SK-MEL-5 (cell line): Measurements from ENCODE around the gene LILRB5. TPM values are rescaled to one million over a fixed set of nuclear protein-coding genes. Genes with fewer than 3 reads are reported as not detected.
"Not testable (repeated sequence)": the region's sequence is repeated elsewhere in the genome, so short reads cannot be mapped to it uniquely, and the experiment has no call there.

Experiments used
- DNase-seq: peaks from one replicate; pipeline ENCODE4 v3.0.0-alpha.2; 2016; ENCODE audit warnings: low read depth, low spot score
- in situ Hi-C: cut with HindIII; loops from 2 replicates; pipeline ENCODE4 v1.10.0; 2016; ENCODE audit warnings: low sequenced_read_pairs, high pct_unique_total_duplicates, low pct_unique_long_range_greater_than_20kb
- small RNA-seq, 2 experiments: library from RNA; depleted of rRNA; stranded (forward); fragments of <200 nt; gene quantifications; one replicate each; pipeline ENCODE3, GENCODE V24; 2014
- total RNA-seq: library from RNA; depleted of rRNA; stranded (reverse); fragments of >200 nt; shearing (Covaris generic); gene quantifications from 2 replicates; pipeline ENCODE4 v1.2.3, GENCODE V29; 2014; rRNA removed

LILRB5 gene
- total RNA-seq, 1 experiment from 2014 or later: not detected

- in situ Hi-C loops: no loop called here
- peak; percentile 33 for DNase-seq
These were observed 48.9 kb downstream of the LILRB5 start for GRCh38 chr19:54207983-54208783.

GRCh38 chr19:54207676-54207982 lies 49.4 kb downstream of the LILRB5 start:
- in situ Hi-C loops: no loop called here
- DNase-seq: no peak

GRCh38 chr19:54207193-54207592 lies 49.9 kb downstream of the LILRB5 start:
- DNase-seq, in situ Hi-C loops: not testable (repeated sequence)

GRCh38 chr19:54206831-54207177 lies 50.3 kb downstream of the LILRB5 start:
- in situ Hi-C loops: no loop called here
- DNase-seq: no peak

- in situ Hi-C loops: no loop called here
- DNase-seq: no peak
These were observed 50.8 kb downstream of the LILRB5 start for GRCh38 chr19:54206030-54206830.

GRCh38 chr19:54204767-54205468 lies 52.2 kb downstream of the LILRB5 start:
- DNase-seq: no peak
- in situ Hi-C loops: no loop called here

GRCh38 chr19:54203151-54203611 lies 53.9 kb downstream of the LILRB5 start:
- DNase-seq: no peak
- in situ Hi-C loops: no loop called here

GRCh38 chr19:54201980-54202379 lies 55.1 kb downstream of the LILRB5 start:
- in situ Hi-C loops: no loop called here
- DNase-seq: no peak

- in situ Hi-C loops: no loop called here
These were observed 55.8 kb downstream of the LILRB5 start for GRCh38 chr19:54201172-54201701.

More at GRCh38 chr19:54201172-54201701, 55.8 kb downstream of the LILRB5 start:
- DNase-seq: no peak

Small RNA genes lying within 50 kb of the gene (small RNA-seq; reads per million reads assigned to genes)
- gene AC245884.12: 0 reads per million in 2 experiments
- gene MIR4752: 0 reads per million in 2 experiments
- 0 reads per million in 2 experiments for gene RNU6-1307P

Other genes starting within 250 kb of the LILRB5 start
- gene VSTM1, start 193.4 kb downstream of the LILRB5 start, total RNA-seq: not detected in 2 replicates
- not detected in 2 replicates for gene TARM1, start 175.9 kb downstream of the LILRB5 start, total RNA-seq
- gene OSCAR, start 156.5 kb downstream of the LILRB5 start, total RNA-seq: not detected in 2 replicates
- gene NDUFA3, start 154.4 kb downstream of the LILRB5 start, total RNA-seq: 43.1 and 48.5 TPM in 2 replicates
- 33.4 and 39.5 TPM in 2 replicates for gene TFPT, start 141.6 kb downstream of the LILRB5 start, total RNA-seq
- gene PRPF31, start 141.5 kb downstream of the LILRB5 start, total RNA-seq: 49.4 and 62.4 TPM in 2 replicates
- gene CNOT3, start 119.5 kb downstream of the LILRB5 start, total RNA-seq: 5.4 and 7.7 TPM in 2 replicates
- 10.6 and 10.8 TPM in 2 replicates for gene LENG1, start 97.6 kb downstream of the LILRB5 start, total RNA-seq
- not detected in 2 replicates for gene TMC4, start 84.1 kb downstream of the LILRB5 start, total RNA-seq
- gene MBOAT7, start 67.7 kb downstream of the LILRB5 start, total RNA-seq: 32.8 and 33.6 TPM in 2 replicates
- gene TSEN34, start 66.0 kb downstream of the LILRB5 start, total RNA-seq: 46.1 and 49.0 TPM in 2 replicates
- gene RPS9, start 56.4 kb downstream of the LILRB5 start, total RNA-seq: 2,354 and 2,678 TPM in 2 replicates
- gene LILRB3, start 34.3 kb downstream of the LILRB5 start, total RNA-seq: 1.1 TPM in 1 of 2 replicates, not detected in the other
- gene LILRA6, start 14.5 kb downstream of the LILRB5 start, total RNA-seq: 0.16 TPM in 1 of 2 replicates, not detected in the other
- gene LILRB2, start 23.8 kb upstream of the LILRB5 start, total RNA-seq: not detected in 2 replicates
- not detected in 2 replicates for gene LILRA5, start 55.9 kb upstream of the LILRB5 start, total RNA-seq
- not detected in 2 replicates for gene LILRA4, start 81.9 kb upstream of the LILRB5 start, total RNA-seq
- gene LAIR1, start 107.7 kb upstream of the LILRB5 start, total RNA-seq: not detected in 2 replicates
- gene TTYH1, start 158.2 kb upstream of the LILRB5 start, total RNA-seq: 0.77 and 0.93 TPM in 2 replicates
- gene LENG8, start 191.9 kb upstream of the LILRB5 start, total RNA-seq: 7.8 and 8.5 TPM in 2 replicates
- gene LENG9, start 206.5 kb upstream of the LILRB5 start, total RNA-seq: 6.1 and 7.2 TPM in 2 replicates
- gene CDC42EP5, start 216.0 kb upstream of the LILRB5 start, total RNA-seq: 0.26 and 0.43 TPM in 2 replicates
- not detected in 2 replicates for gene LAIR2, start 245.6 kb upstream of the LILRB5 start, total RNA-seq